ENCODE measurements around the gene IL20RA.

DNA sequence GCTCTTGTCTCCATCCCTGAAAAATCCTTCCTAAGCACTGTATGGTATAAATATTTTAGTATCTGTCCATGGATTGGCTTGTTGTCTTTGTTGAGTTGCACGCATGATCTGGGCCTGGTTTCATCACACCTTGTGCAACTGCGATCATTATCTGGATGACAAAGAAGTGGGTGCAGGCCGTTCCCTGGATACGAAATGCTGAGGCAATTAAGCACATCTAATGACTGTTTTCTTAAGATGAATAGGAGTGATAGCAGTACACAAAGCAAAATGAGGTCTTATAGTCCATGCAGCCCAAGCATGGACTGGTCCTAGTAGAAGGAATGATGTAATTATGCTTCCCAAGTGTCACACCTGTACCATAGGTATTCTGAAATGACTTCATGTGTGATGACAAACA lies 74.8 kb downstream of the IL20RA start:
- TF ChIP-seq, protein P1, sequence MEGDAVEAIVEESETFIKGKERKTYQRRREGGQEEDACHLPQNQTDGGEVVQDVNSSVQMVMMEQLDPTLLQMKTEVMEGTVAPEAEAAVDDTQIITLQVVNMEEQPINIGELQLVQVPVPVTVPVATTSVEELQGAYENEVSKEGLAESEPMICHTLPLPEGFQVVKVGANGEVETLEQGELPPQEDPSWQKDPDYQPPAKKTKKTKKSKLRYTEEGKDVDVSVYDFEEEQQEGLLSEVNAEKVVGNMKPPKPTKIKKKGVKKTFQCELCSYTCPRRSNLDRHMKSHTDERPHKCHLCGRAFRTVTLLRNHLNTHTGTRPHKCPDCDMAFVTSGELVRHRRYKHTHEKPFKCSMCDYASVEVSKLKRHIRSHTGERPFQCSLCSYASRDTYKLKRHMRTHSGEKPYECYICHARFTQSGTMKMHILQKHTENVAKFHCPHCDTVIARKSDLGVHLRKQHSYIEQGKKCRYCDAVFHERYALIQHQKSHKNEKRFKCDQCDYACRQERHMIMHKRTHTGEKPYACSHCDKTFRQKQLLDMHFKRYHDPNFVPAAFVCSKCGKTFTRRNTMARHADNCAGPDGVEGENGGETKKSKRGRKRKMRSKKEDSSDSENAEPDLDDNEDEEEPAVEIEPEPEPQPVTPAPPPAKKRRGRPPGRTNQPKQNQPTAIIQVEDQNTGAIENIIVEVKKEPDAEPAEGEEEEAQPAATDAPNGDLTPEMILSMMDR (IDR thresholded peaks at IDR 0.05), result no peak
- TF ChIP-seq POLR2A (IDR thresholded peaks at IDR 0.05), result no peak

Measured in thyroid gland (tissue), 4 donors.